COLO668 (cell line): ENCODE measurements around the gene TNFSF11.
A peak's percentile ranks its signal among the peaks of the same experiment; 100 is the strongest.
"Not testable (repeated sequence)": the region's sequence is repeated elsewhere in the genome, so short reads cannot be mapped to it uniquely, and the experiment has no call there.

ENCODE experiments used
- DNase-seq: peaks from one replicate; lab custom pipeline; 2025; ENCODE audit not compliant: unreplicated experiment; lab: John Stamatoyannopoulos, UW

Gene TNFSF11

DNA sequence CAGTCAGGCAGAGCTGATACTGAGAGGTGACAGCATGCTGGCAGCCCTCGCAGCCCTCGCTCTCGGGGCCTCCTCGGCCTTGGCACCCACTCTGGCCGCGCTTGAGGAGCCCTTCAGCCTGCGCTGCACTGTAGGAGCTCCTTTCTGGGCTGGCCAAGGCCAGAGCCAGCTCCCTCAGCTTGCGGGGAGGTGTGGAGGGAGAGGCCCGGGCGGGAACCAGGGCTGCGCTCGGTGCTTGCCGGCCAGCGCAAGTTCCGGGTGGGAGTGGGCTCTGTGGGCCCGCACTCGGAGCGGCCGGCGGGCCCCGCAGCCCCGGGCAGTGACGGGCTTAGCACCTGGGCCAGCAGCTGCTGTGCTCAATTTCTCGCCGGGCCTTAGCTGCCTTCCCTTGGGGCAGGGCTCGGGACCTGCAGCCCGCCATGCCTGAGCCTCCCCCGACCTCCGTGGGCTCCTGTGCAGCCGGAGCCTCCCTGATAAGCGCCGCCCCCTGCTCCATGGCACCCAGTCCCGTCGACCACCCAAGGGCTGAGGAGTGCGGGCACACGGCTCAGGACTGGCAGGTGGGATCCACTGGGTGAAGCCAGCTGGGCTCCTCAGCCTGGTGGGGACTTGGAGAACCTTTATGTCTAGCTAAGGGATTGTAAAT, 14.3 kb upstream of the TNFSF11 start:
- DNase-seq = not testable (repeated sequence)

DNA sequence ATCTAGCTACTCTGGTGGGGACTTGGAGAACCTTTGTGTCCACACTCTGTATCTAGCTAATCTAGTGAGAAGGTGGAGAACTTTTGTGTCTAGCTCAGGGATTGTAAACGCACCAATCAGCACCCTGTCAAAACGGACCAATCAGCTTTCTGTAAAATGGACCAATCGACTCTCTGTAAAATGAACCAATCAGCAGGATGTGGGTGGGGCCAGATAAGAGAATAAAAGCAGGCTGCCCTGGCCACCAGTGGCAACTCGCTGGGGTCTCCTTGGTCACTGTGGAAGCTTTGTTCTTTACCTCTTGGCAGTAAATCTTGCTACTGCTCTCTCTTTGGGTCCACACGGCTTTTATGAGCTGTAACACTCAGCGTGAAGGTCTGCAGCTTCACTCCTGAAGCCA, 13.6 kb upstream of the TNFSF11 start:
- DNase-seq = not testable (repeated sequence)

DNA sequence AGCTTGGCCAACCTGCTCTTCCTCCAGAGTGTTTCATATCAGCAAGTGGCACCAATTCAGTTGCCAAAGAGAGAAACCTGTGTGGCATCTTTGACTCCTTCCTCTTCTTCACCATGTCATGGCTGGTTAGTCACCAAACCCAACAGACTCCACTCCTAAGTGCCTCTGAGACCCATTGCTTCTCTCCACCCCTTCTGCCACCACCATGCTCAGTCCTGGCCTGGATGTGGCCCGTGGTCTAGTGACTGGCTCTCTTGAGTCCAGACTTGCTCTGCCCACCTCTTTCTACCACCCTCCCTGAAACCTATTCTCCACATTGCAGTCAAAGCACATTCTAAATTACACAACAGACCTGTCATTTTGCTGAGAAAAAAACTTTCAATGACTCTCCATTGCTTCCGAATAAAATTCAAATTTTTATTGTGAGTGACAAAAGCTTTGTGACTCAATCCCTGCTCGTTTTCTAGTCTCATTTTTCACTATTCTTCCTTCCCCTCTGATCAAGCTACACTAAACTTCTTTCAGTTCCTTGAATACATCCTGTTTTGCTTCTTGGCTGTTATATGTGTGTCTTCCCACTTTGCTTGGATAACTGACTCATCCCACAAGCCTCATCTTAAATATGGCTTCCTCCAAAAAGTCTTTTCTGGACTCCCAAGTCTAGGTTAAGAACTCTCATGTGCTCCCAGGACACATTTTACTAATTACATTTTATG, 12.0 kb upstream of the TNFSF11 start:
- DNase-seq = no peak

DNA sequence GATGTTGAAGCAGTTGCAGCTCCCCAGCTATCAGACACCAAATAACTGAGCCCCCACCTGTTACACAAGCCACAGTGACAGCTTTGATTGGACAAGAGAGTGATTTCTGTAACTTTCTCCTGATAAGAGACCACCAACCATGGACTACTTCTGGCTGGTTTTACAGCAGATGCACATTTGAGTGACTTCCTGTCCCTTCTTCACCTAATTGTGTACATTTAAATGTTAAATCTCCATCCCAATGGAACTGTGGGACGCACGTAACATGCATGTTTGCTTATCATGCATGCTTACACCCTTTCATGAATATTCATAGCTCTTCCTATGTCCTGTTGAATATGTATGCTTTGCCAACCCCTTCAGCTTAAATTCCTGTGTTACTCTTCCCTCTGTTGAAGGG, 6.0 kb upstream of the TNFSF11 start:
- DNase-seq = no peak

DNA sequence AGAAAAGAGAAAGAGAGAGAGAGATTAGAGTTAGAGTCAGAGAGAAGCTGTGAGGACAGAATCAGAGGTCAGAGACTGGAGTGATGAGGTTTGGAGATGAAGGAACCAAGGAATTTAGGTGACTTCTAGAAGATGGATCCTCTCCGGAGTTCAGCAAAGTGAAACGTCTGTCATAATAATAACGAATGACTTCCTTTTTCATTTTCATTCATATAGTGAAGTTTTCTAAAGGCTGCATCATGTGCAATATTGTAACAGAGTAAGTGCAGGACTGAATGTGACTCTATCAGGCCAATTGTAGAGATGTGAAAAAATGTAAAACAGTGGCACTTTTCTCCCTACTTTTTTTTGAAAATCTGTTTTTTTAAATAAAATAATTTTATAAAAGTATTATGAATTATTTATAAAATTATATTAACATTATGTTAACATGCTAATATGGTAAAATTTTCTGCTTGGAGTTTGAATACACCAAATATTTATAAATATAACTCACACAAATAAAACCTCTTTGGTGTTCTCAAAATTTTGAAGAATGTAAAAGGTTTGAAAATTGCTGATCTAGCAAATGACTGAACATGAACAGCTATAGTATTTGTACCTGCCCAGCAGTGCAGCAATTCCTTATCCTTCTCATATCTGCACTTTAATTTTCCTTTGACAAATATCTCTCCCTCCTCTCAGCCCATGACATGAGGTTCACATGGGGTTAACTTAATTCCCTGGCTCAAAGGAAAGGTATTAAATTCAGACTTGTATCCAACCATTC, 4.2 kb upstream of the TNFSF11 start:
- no peak for DNase-seq

DNA sequence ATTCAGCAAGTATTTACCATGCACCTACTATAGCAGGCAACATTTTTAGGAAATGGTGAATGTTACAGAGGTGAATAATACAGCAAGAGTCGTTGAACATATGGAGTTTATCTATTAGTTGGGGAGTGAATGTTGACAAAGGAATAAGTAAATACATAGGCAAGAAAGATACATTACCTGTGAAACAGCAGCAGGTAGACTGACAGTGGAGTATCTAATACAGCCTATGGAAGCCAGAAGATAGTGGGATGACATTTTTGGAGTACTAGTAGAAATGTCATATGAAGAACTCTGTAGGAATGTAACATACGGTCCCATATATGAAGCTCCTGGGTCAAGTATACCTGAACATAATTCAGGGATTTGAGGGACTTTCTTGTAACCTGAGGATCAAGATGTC, 2.1 kb upstream of the TNFSF11 start:
- DNase-seq = no peak

DNA sequence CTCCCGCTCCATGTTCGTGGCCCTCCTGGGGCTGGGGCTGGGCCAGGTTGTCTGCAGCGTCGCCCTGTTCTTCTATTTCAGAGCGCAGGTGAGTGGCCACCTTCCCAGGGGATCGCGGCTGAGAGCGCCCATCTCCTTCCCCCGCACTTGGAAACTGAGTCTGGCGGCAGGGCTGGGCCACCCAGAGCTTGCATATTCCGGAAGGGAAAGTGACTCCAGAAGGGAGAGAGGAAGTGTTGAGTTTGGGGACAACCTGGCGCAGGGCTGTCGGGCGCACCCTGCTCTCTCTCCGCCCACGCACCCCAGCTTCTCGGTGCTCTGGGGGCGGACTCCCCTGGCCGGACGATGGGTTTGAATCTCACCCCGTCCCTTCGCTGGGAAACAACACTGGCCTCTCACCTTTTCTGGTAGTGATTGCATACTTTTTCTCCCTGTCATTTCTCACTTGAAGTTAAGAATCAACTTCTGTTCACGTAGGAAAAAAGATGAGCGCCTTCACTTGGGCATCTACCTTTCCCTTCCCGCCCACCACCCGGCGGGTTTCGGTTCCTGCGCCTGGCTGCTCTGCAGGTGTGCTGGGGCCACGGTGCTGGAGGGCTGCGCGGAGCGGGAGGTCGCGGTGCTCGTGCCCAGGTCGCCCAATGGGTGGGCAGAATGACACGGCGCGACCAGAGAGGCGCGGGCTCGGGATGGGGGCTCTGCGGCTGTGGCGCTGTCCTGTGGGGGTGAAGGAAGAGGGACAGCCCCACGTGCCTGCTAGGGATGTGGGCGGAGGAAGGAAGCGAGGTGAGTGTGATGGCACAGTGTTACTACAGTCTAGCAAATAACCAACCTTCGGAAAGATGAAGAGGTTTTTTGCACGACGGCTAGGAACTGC, 721 bp downstream of the TNFSF11 start:
- DNase-seq = no peak

DNA sequence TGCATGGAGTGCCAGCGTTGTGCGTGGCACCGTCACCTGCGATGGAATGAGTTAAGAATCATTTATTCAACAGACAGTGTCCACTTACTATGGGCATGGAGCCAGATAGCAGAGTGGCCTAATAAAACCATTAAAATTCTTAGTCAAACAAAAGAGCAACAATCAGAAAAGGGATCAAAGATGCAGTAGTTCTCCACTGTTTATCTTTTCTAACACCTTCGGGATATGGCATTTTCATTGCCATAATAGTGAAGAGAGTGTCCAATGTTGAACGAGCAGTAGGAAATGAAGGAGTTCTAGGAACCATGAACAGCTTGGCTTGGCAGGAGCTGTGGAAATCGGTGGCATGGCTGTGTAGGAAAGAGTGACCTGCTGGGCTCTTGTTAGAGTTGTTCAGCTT, 2.0 kb downstream of the TNFSF11 start:
- no peak for DNase-seq

DNA sequence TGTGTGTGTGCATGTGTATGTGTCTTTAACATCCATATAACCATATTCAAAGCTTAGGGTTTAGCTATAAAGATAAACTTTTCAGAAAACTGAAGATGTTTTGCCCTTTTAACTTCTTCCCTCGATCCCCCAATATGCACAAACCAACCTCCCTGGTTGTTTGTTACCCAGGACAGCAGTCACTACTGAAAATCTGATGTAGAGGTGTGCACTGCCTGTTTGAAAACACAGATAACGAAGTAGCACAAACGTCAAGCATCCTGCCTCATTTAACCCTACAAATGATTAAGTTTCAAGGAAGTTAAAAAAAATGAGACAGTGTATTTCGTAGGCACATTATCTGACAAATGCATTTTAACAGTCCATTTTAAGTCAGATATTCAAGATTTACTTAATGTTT, 3.6 kb downstream of the TNFSF11 start:
- no peak for DNase-seq

DNA sequence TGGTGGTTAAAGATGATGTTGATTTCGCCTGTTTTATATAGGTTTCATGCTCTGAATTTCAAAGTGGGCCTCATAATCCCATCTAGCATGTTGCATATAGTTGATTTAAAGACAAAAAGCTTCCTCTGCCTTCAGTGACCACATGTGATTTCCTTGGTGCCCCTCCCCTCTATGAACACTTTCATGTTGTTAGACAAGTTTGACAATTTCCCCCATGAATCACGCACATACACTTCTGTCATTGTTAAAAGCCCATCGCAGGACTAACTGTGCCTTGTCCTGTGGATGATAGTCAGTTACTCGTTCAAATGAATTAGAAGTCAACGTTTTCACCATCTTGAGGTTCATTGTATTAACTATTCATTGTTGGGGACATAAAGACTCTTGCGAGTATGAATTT, 6.7 kb downstream of the TNFSF11 start:
- DNase-seq = no peak

DNA sequence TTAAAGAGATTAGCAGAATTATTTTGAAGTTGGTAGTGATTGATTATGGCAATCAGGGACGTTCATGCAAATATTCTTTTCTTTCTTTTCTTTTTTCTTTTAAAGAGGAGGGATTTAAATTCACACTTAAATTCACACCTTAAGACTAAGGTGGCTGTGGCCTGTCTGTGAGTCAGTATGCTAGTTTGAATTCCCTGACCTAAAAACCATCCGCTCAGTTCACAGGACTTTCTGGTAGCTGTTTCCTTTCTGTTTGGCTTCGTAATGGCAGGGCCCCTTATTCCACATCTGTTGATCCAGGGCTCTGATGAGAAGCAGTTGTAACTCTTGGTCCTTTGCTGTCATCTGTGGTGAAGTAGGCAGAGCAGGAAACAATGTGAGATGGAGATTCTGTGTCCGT, 7.5 kb downstream of the TNFSF11 start:
- DNase-seq = no peak

DNA sequence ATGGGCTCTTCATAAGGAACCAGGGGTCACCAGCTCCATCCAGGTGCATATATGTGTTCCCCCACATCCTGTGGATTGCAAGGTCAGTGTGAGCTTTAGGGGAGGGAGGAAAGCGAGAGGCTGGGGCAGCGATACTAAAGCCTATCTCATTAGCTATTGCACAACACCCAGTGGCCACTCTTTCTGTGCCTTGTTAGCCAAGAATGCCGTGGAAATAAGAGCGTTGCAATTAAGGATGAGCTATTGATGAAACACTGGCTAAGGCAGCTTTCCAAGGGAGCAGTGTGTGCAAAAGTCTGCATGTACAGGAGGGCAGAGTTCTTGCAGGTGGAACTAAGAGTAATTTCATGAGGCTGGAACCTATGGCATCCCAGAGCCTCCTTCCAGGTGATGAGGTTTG, 17.6 kb downstream of the TNFSF11 start:
- DNase-seq = no peak

DNA sequence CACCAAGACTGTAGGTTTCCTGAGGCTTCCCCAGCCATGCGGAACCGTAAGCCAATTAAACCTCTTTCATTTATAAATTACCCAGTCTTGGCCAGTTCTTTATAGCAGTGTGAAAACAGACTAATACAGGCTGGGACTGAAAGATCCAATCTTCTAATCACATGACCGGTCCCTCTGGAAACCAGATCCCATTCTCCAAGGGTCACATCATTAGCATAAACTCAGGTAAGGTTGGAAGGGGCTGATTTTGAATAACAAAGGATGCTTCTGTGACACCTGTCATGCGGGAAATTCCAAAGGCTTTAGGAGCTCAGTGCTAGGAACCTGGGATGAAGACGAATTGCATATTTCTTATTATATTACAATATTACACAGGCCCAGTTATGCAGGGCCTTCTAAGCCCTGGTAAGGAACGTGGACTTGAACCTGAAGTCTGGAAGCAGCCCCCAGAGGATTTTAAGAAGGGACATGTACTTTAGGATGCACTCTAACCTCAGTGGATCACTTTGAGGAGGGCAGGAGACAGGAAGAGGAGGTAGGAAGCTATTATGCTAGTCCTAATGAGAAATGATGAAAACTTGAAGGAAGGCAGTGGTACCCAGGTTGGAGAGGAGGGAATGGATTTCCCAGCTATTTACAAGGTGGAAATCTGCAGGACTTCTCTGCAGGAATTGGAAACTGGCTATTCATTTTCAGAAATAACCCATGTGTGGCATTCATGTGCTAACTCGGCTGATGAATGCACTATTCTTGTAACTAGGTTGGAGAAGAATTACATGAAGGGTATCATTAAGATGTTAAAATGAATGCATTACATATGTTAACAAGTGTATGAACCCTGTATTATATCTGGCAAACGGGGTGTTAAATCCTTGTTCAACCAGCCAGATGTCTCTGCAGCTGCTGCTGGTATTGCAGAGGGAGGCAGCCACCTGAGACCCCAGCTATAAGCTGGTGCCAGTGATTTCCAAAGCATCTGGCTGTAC, 19.3 kb downstream of the TNFSF11 start:
- no peak for DNase-seq

DNA sequence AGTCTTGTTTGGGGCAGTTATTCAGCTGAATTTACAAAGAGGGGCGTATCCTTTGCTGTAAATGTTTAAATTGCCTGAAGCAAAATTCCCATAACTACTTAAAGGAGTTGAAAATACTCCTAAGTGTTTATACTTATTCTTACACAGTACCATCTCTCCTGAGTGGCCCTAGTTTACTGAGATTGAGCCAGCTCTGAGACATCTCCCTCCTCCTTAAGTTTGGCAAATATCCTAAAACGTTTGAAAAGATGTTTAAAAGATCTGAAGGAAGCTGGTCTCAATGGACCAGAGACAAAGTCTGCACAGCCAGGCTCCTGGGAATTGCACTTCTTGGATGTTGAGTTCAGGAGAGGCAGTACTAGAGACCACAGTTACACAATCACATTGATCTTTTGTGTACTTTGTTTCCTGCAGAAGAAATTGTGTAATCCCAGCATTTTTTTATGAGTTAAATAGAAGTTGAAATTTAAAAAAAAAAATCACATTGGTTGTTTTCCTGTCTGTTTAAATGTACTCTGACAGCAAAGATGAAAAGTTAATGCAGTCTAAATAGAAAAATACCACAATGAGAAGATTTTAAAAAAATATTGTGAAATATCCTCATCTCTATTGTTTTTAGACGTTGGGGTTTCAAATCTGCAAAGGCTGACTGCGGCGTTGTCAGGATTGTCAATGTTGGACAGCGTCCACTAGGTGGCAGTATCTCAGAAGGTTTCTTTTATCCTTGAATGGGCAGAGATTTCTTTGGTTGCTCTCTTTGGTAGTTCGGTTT, 20.7 kb downstream of the TNFSF11 start:
- DNase-seq = peak; percentile 65

DNA sequence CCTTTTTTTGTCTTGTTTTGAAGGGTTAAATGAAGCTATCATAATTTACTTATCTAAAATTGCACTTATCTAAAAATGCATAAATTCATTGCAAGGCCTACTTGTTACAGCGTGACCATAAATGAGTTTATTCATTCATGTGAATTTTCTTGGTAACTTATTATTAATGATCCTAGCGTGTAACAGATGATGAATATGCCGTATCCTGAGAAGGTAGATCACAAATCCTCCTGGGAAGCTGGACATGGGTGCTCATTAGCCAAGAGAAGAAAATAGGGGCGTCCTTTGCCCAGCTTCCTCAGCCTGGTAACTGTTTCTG, 21.3 kb downstream of the TNFSF11 start:
- DNase-seq = no peak

DNA sequence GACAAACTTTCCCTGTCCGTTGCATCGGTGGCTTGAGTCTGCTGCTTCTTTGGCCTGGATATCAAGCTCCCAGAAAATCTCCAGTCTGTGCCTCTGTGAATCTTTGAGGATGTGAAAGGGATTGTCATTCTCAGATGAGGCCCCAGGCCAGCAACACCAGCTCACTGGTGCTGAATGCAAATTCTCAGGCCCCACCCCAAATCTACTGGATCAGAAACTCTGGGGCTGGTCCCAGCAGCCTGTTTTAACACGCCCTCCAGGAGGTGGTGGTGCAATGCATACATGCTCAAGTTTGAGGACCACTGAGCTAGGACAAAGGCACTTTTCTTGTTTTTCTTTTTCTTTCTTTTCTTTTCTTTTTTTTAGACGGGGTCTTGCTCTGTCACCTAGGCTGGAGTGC, 23.6 kb downstream of the TNFSF11 start:
- DNase-seq = no peak

DNA sequence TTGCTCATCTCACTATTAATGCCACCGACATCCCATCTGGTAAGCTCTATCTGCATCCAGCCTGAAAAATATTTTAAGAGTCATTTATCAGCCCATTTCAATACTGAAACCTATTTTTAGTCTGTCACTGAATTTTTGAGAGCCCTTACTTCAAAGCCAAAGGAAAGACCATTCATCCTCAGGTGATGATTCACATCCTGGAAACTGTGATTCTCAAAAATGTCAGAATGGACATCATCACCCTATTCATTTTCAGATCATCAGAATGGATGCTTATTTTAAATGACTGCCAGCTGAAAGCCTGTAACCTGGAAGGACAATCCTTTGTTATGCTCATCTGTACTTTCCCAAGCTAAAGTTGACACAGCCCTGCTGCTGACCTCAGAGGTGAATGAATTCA, 27.0 kb downstream of the TNFSF11 start:
- DNase-seq = no peak

DNA sequence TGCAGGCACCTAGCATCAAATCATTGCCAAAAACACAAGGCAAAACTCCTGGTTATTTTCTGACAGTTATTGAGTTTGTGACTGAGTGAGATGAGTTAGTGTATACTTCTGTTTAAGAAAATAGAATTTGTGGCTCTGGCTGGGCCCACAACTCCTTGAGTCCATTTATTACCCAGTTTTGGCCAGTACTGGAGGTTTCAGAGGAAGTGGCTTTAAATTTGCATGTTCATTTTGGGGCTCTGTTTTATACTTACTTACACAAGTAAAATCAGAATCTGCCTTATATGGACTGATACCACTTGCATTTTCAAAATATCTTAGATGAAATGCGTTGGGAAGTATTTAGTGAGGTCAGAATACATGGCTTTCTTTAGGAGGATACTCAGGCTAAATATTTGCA, 29.0 kb downstream of the TNFSF11 start:
- no peak for DNase-seq

DNA sequence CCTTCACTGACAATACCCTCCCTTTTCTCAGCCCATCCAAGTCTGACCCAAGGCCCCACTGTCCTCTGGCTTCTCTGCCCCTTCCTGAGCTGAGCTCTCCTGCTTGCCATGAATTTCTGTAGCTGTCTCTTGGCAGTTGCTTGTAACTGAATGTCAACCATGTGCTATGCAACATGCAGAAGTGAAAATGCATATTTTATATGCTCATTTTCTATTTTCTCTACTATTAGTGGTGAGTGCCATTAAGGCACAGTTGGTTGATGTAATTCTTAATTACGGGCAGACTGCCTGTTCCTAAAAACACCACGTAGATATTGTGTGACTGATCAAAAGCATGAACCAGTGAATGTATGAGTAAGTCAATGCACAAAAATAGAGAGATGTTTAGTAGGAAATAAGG, 29.6 kb downstream of the TNFSF11 start:
- DNase-seq = no peak

DNA sequence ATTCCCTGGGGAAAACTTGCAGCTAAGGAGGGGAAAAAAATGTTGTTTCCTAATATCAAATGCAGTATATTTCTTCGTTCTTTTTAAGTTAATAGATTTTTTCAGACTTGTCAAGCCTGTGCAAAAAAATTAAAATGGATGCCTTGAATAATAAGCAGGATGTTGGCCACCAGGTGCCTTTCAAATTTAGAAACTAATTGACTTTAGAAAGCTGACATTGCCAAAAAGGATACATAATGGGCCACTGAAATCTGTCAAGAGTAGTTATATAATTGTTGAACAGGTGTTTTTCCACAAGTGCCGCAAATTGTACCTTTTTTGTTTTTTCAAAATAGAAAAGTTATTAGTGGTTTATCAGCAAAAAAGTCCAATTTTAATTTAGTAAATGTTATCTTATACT, 33.6 kb downstream of the TNFSF11 start:
- DNase-seq = no peak
